Kidney (tissue), 14 donors: ENCODE results near the gene DNAJB1. TPM values are rescaled to one million over a fixed set of nuclear protein-coding genes. Genes with fewer than 3 reads are reported as not detected.

Experiments
- DNase-seq, 5 donors: peaks; one replicate each; pipeline ENCODE4 v3.0.0-alpha.2; 2013 to 2020
- FAIRE-seq: peaks from 2 replicates; lab custom pipeline; 2012; peaks lifted over from hg19 to GRCh38; lab: Jason Lieb, UNC
- H3K27ac ChIP-seq, 2 donors: one replicate each; pipeline ENCODE4 v1.7.0; 2013; ENCODE audit warnings: low read depth in 2 of 2, low read length in 2 of 2, inconsistent platforms in 1 of 2
- H3K27me3 ChIP-seq: one replicate; pipeline ENCODE4 v1.7.1; 2013; ENCODE audit warnings: low read length, inconsistent platforms; ENCODE audit not compliant: control insufficient read depth, insufficient read depth
- H3K36me3 ChIP-seq, 3 donors: one replicate each; pipeline versions ENCODE4 v1.7.0 to v1.7.1; 2013; ENCODE audit warnings: low read length in 3 of 3, control low read depth in 1 of 3, inconsistent platforms in 1 of 3; ENCODE audit not compliant: insufficient read depth in 3 of 3, control insufficient read depth in 2 of 3
- H3K4me1 ChIP-seq, 3 donors: one replicate each; pipeline versions ENCODE4 v1.7.0 to v1.7.1; 2013; ENCODE audit warnings: low read length in 3 of 3, inconsistent platforms in 1 of 3, low read depth in 1 of 3; ENCODE audit not compliant: control insufficient read depth in 2 of 3, insufficient read depth in 2 of 3
- H3K4me3 ChIP-seq, 3 donors: one replicate each; pipeline versions ENCODE4 v1.7.0 to v1.8.1; 2013; ENCODE audit warnings: low read length in 3 of 3, control low read depth in 1 of 3, inconsistent platforms in 1 of 3
- H3K9ac ChIP-seq, 3 donors: one replicate each; pipeline versions ENCODE4 v1.7.0 to v1.7.1; 2013; ENCODE audit warnings: low read length in 3 of 3, control low read depth in 1 of 3, inconsistent platforms in 1 of 3
- H3K9me3 ChIP-seq, 3 donors: one replicate each; pipeline versions ENCODE4 v1.7.0 to v1.7.1; 2013; ENCODE audit warnings: low read length in 3 of 3, control low read depth in 1 of 3, inconsistent platforms in 1 of 3; ENCODE audit not compliant: control insufficient read depth in 2 of 3, insufficient read depth in 1 of 3
- intact Hi-C: fragments of 100-400 bp; cut with DNase I; formaldehyde crosslinking; loops from one replicate; pipeline ENCODE4 v1.11.1; 2022
- polyA plus RNA-seq: library from polyadenylated mRNA; stranded (reverse); fragments of 350-450 nt; fragmentation: Illumina TruSeq; extraction: RNeasy Lipid Tissue Mini Kit (QIAGEN cat#74804); gene quantifications from one replicate; pipeline ENCODE4 v1.2.3, GENCODE V29; 2014; ENCODE audit warnings: low read depth, low replicate concordance; ENCODE audit not compliant: insufficient read depth
- total RNA-seq: library from RNA; stranded (reverse); fragmentation: NEBNext Ultra II Directional; extraction: Animal tissue kit (Norgen Biotek cat#: 25700); gene quantifications from one replicate; pipeline ENCODE4 v1.2.1, GENCODE V29; 2021
- TF ChIP-seq, protein P1 (sequence below): IDR thresholded peaks from 3 replicates; pipeline ENCODE4 v1.5.1; 2012; ENCODE audit warnings: mild to moderate bottlenecking, moderate library complexity, borderline replicate concordance; ENCODE audit not compliant: insufficient read depth; ENCODE audit errors: extremely low read depth
- donor health status: control.
- donor health status: control.
- donor health status: control.
- donor health status: control.
- donor health status: control.
- donor health status: DM: yes; HTN: yes; CAD: no.
- donor health status: Normal renal cell carcinoma (clear cell type).

The DNAJB1 gene
- total and polyA plus RNA-seq, 2 donors from 2014 or later = 77.9 to 122 TPM

DNA sequence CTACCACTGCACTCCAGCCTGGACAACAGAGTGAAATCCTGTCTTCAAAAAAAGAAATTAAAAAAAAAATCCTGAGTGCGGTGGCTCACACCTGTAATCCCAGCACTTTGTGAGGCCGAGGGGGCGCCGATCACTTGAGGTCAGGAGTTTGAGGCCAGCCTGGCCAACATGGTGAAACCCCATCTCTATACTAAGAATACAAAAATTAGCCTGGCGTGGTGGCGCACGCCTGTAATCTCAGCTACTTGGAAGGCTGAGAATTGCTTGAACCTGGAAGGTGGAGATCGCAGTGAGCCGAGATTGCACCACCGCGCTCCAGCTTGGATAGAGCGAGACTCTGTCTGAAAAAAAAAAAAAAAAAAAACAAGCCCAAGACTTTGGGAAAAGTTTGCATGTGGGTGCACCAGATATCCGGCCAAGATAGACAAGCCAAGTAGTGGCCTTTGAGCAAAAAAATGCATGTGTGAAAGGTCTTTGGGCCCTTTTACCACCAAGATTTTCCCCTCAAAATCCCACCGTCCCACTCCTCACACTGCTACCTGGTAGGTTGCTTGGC lies 5.7 kb downstream of the DNAJB1 start:
- Histone ChIP-seq H3K9me3 (no peaks in the 10 kb centered on the region), H3K9ac (no peak overlapping the region), H3K4me3 (no peak overlapping the region), H3K27ac (no peak overlapping the region), H3K36me3 (peaks cover 6 to 24% (median 22%) of the 10 kb centered on the region in 3 donors), H3K4me1 (peaks cover 0 to 22% (median 22%) of the 10 kb centered on the region in 3 donors), H3K27me3 (no peaks in the 10 kb centered on the region)
- TF ChIP-seq, protein P1, sequence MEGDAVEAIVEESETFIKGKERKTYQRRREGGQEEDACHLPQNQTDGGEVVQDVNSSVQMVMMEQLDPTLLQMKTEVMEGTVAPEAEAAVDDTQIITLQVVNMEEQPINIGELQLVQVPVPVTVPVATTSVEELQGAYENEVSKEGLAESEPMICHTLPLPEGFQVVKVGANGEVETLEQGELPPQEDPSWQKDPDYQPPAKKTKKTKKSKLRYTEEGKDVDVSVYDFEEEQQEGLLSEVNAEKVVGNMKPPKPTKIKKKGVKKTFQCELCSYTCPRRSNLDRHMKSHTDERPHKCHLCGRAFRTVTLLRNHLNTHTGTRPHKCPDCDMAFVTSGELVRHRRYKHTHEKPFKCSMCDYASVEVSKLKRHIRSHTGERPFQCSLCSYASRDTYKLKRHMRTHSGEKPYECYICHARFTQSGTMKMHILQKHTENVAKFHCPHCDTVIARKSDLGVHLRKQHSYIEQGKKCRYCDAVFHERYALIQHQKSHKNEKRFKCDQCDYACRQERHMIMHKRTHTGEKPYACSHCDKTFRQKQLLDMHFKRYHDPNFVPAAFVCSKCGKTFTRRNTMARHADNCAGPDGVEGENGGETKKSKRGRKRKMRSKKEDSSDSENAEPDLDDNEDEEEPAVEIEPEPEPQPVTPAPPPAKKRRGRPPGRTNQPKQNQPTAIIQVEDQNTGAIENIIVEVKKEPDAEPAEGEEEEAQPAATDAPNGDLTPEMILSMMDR = no peak
- intact Hi-C loops = no loop called here
- FAIRE-seq (no peak), DNase-seq (no peak)

DNA sequence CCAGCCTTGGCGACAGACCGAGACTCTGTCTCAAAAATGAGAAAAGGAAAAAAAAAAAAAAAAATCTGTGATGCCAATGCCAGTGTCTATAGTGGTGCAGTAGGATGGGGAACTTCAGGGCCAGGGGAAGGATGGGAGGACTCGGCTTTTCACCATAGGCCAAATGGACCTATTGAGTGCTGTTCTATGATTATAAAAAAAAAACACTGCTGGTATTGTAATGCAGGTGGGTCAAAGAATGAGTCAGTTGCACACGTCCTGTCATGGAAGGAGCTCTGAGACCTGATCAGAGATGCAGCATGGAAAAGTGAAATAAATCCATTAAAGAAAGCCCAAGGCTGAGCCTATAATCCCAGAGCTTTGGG lies 7.0 kb downstream of the DNAJB1 start:
- DNase-seq = no peak
- Histone ChIP-seq H3K9me3 (no peaks in the 10 kb centered on the region), H3K9ac (no peak overlapping the region), H3K4me1 (peaks cover 0 to 20% (median 19%) of the 10 kb centered on the region in 3 donors), H3K4me3 (no peak overlapping the region), H3K27me3 (no peaks in the 10 kb centered on the region), H3K36me3 (peaks cover 6 to 20% (median 19%) of the 10 kb centered on the region in 3 donors), H3K27ac (no peak overlapping the region)
- intact Hi-C loops = no loop called here
- TF ChIP-seq, protein P1 = no peak
- FAIRE-seq = no peak

DNA sequence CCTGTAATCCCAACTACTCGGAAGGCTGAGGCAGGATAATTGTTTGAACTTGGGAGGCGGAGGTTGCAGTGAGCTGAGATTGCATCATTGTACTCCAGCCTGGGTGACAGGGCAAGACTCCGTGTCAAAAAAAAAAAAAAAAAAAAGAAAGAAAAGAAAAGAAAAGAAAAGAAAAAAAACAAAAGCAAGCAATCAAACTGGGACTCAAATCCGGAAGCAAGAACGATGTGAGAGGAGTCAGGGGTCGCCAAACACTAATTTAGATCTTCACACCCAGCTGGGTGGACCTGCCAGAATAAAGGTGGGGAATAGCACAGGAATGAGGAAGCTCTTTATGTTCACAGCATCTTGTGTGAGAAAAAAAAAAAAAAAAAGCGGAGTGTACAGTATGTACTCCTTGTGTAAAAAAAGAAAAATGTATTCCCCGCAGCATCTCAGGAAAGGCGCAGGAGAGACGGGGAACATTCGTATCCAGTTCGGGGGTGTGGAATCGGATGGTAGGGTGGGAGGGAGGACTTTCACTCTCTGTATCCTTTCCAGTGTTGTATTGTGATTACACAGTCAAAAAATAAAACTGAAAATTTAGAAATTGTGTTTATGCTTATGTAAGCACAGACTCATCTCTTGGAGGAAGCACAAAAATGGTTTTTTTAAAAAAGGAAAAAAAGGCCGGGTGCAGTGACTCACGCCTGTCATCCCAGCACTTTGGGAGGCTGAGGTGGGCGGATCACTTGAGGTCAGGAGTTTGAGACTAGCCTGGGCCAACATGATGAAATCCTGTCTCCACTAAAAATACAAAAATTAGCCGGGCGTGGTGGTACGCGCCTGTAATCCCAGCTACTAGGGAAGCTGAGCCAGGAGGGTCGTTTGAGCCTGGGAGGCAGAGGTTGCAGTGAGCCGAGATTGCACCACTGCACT lies 7.6 kb downstream of the DNAJB1 start:
- no peaks in the 10 kb centered on the region for H3K27me3 ChIP-seq
- H3K27ac ChIP-seq = no peak overlapping the region
- H3K9ac ChIP-seq = no peak overlapping the region
- intact Hi-C loops = no loop called here
- H3K4me1 ChIP-seq = peaks cover 0 to 14% (median 12%) of the 10 kb centered on the region in 3 donors
- DNase-seq = no peak
- TF ChIP-seq, protein P1 = no peak
- peaks cover 6 to 14% (median 13%) of the 10 kb centered on the region in 3 donors for H3K36me3 ChIP-seq
- FAIRE-seq = no peak
- no peaks in the 10 kb centered on the region for H3K9me3 ChIP-seq
- H3K4me3 ChIP-seq = no peak overlapping the region
